ENCODE data around the gene UBASH3B. TPM values are rescaled to one million over a fixed set of nuclear protein-coding genes. Genes with fewer than 3 reads are reported as not detected.
A peak's percentile ranks its signal among the peaks of the same experiment; 100 is the strongest.

Gene UBASH3B
- total RNA-seq, 1 experiment from 2014 or later, result 8.0 TPM

DNA sequence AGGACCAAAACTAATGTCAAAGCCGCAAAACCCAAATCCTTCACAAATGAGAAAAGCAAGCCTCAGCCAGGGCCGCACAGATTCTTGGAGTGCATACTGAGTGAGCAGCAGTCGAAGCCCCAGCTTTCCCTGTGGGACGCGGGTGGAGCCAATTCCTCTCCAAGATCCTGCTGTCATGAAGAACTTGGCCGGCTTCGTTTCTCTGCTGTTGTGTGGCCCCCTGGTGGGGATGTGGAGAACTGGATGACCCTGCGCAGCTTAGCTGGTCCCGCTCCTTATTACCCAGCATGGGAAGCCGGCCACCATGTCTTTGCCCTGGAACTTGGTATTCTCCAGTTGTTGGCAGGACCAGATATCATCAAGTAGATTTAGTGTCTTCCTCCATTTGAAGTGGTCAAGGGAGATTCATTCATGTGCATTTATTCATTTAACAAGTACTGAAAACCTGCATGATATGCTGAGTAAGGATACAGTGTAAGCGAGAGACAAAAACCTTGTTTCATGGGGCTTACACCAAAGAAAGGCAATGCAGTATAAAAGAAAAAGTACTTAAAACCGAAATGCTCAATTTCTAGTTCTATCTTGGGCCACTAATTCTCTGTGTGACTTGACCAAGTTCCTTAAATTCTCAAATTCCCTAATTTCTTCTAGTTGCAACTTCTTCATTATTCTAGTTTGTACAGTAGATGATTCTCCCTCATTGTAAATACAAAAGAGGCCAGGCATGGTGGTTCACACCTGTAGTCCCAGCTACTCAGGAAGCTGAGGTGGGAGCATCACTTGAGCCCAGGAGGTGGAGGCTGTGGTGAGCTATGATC is 126.1 kb downstream of the UBASH3B start:
- H3K36me3 Mint-ChIP-seq (ENCODE audit: insufficient read depth in 1 of 3, low read depth in 3 of 3), result no peaks in the 10 kb centered on the region; a peak in 1 of 7 replicates
- DNase-seq, result peak; percentile 90
- peaks cover 15 to 25% of the 10 kb centered on the region in 2 experiments for H3K4me1 Mint-ChIP-seq
- no peak overlapping the region for H2AK5ac ChIP-seq (ENCODE audit: insufficient read length, low read length)
- no peak overlapping the region for H2BK20ac ChIP-seq (ENCODE audit: low read depth, low read length, poor library complexity, severe bottlenecking)
- no peaks in the 10 kb centered on the region for H3K9me3 Mint-ChIP-seq
- H3K4me3 Mint-ChIP-seq, result no peak overlapping the region
- H3K27me3 Mint-ChIP-seq (ENCODE audit: low read depth), result no peaks in the 10 kb centered on the region
- no peaks in the 10 kb centered on the region for H3K27me3 ChIP-seq (ENCODE audit: insufficient read depth, low read length)
- no peak overlapping the region for H3K14ac ChIP-seq (ENCODE audit: insufficient read depth, low read length)
- H2BK12ac ChIP-seq (ENCODE audit: insufficient read length, low read depth, low read length), result no peak overlapping the region
- H2AFZ ChIP-seq (ENCODE audit: low read length), result no peak overlapping the region
- no peak overlapping the region for H3K4me2 ChIP-seq (ENCODE audit: insufficient read depth, insufficient read length, low read length)
- H3K27ac ChIP-seq (ENCODE audit: insufficient read length, low read depth, low read length), result no peak overlapping the region
- H2BK15ac ChIP-seq (ENCODE audit: low read depth, low read length), result no peak overlapping the region
- no peaks in the 10 kb centered on the region for H4K20me1 ChIP-seq (ENCODE audit: control insufficient read depth, insufficient read depth, insufficient read length)
- no peaks in the 10 kb centered on the region for H3K4me1 ChIP-seq (ENCODE audit: insufficient read depth, low read length)
- H3K27ac Mint-ChIP-seq, result no peak overlapping the region
- no peak overlapping the region for H3K9ac ChIP-seq (ENCODE audit: extremely low read depth, insufficient read length, low read length)
- H3K79me1 ChIP-seq (ENCODE audit: insufficient read depth, low read depth, low read length, poor library complexity, severe bottlenecking), result no peaks in the 10 kb centered on the region
- H4K8ac ChIP-seq (replicated peaks; ENCODE audit: insufficient read length, low read depth, low read length), result no peak overlapping the region
- no peak overlapping the region for H4K91ac ChIP-seq (ENCODE audit: insufficient read length, low read depth, low read length)
- H3K18ac ChIP-seq (ENCODE audit: insufficient read length, low read depth, low read length), result no peak overlapping the region
- TF ChIP-seq, protein P1, sequence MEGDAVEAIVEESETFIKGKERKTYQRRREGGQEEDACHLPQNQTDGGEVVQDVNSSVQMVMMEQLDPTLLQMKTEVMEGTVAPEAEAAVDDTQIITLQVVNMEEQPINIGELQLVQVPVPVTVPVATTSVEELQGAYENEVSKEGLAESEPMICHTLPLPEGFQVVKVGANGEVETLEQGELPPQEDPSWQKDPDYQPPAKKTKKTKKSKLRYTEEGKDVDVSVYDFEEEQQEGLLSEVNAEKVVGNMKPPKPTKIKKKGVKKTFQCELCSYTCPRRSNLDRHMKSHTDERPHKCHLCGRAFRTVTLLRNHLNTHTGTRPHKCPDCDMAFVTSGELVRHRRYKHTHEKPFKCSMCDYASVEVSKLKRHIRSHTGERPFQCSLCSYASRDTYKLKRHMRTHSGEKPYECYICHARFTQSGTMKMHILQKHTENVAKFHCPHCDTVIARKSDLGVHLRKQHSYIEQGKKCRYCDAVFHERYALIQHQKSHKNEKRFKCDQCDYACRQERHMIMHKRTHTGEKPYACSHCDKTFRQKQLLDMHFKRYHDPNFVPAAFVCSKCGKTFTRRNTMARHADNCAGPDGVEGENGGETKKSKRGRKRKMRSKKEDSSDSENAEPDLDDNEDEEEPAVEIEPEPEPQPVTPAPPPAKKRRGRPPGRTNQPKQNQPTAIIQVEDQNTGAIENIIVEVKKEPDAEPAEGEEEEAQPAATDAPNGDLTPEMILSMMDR (conservative IDR thresholded peaks at IDR 0.05), result peak; percentile 92
- H3K23me2 ChIP-seq (ENCODE audit: insufficient read length, low read depth, low read length, poor library complexity, severe bottlenecking), result no peaks in the 10 kb centered on the region
- H3K23ac ChIP-seq (ENCODE audit: insufficient read length, low read depth, low read length), result no peak overlapping the region
- no CpG with 5 or more reads among the region's 12 CpGs for WGBS (ENCODE audit: extremely low coverage, insufficient read length, low lambda C conversion rate)
- H2BK5ac ChIP-seq (ENCODE audit: insufficient read length, low read length), result no peak overlapping the region
- no peak overlapping the region for H4K5ac ChIP-seq (ENCODE audit: insufficient read length, low read depth, low read length)
- no peaks in the 10 kb centered on the region for H3K79me2 ChIP-seq (ENCODE audit: insufficient read depth, low read length)
- no peak overlapping the region for H2BK120ac ChIP-seq (ENCODE audit: low read depth, low read length, poor library complexity, severe bottlenecking)
- no peak overlapping the region for H3K56ac ChIP-seq (ENCODE audit: insufficient read length, low read depth, low read length)
- H3K9me3 ChIP-seq (ENCODE audit: control insufficient read depth, low read depth, low read length), result no peaks in the 10 kb centered on the region
- H3K4ac ChIP-seq (ENCODE audit: low read depth, low read length), result no peak overlapping the region
- H3T11ph ChIP-seq (ENCODE audit: low read length), result no peak overlapping the region
